HepG2 (cell line): ENCODE measurements around the gene ANKS3. TPM values are rescaled to one million over a fixed set of nuclear protein-coding genes. Genes with fewer than 3 reads are reported as not detected.

ENCODE experiments used
- ATF3 ChIP-seq: sonication (generic); formaldehyde crosslinking; IDR thresholded peaks from 2 replicates; pipeline ENCODE4 v1.4.0; 2020; ENCODE audit warnings: missing genetic modification reagents
- DMAP1 ChIP-seq: IDR thresholded peaks from 2 replicates; pipeline ENCODE4 v1.6.1; 2016
- FOXA3 ChIP-seq: IDR thresholded peaks from 2 replicates; pipeline ENCODE4 v1.6.1; 2016; ENCODE audit warnings: missing genetic modification reagents, missing compliant biosample characterization
- FOXK2 ChIP-seq: fragments of 450-650 bp; IDR thresholded peaks from 2 replicates; pipeline ENCODE4 v1.6.1; 2016
- GABPA ChIP-seq, 2 experiments: IDR thresholded peaks; 2 replicates each; pipeline ENCODE4 v1.6.1; 2011 to 2016; ENCODE audit warnings: low read depth in 2 of 2, low read length in 1 of 2, missing biosample characterization in 1 of 2, missing genetic modification characterization in 1 of 2
- HOXA9 ChIP-seq: sonication (generic); formaldehyde crosslinking; IDR thresholded peaks from 2 replicates; pipeline ENCODE4 v1.8.1; 2022; ENCODE audit warnings: missing genetic modification reagents, mild to moderate bottlenecking, moderate library complexity, borderline replicate concordance
- IRF2 ChIP-seq: IDR thresholded peaks from 2 replicates; pipeline ENCODE4 v1.6.1; 2018; ENCODE audit warnings: missing genetic modification reagents, missing compliant biosample characterization
- KAT7 ChIP-seq: IDR thresholded peaks from 2 replicates; pipeline ENCODE4 v1.6.1; 2018; ENCODE audit warnings: borderline replicate concordance, missing compliant biosample characterization
- KDM2A ChIP-seq: sonication (generic); formaldehyde crosslinking; IDR thresholded peaks from 2 replicates; pipeline ENCODE4 v1.4.0; 2020; ENCODE audit warnings: low read depth, missing genetic modification reagents, borderline replicate concordance
- KLF13 ChIP-seq: sonication (generic); formaldehyde crosslinking; IDR thresholded peaks from 2 replicates; pipeline ENCODE4 v1.4.0; 2020; ENCODE audit warnings: mild to moderate bottlenecking, missing genetic modification reagents
- MAZ ChIP-seq, 2 experiments: sonication (generic) in 1 of 2; formaldehyde crosslinking in 1 of 2; IDR thresholded peaks; 2 replicates each; pipeline versions ENCODE4 v1.5.0 to v1.6.1; 2012 to 2020; ENCODE audit warnings: low read depth in 2 of 2, mild to moderate bottlenecking in 2 of 2, borderline replicate concordance in 1 of 2, improper control_type of control experiment in 1 of 2, low read length in 1 of 2, missing genetic modification reagents in 1 of 2, moderate library complexity in 1 of 2
- MEF2D ChIP-seq: sonication (generic); formaldehyde crosslinking; IDR thresholded peaks from 2 replicates; pipeline ENCODE4 v1.5.1; 2020; ENCODE audit warnings: mild to moderate bottlenecking, missing genetic modification reagents
- NCOA5 ChIP-seq: sonication (generic); formaldehyde crosslinking; IDR thresholded peaks from 2 replicates; pipeline ENCODE4 v1.4.0; 2020; ENCODE audit warnings: missing genetic modification reagents
- NCOR1 ChIP-seq: fragments of 200-600 bp; sonication (generic); IDR thresholded peaks from 2 replicates; pipeline ENCODE4 v1.7.0; 2017; ENCODE audit warnings: antibody characterized with exemption, low read length, borderline replicate concordance
- PBX2 ChIP-seq: IDR thresholded peaks from 2 replicates; pipeline ENCODE4 v1.6.1; 2016; ENCODE audit warnings: control low read depth
- SNAPC2 ChIP-seq: sonication (generic); formaldehyde crosslinking; IDR thresholded peaks from 2 replicates; pipeline ENCODE4 v1.8.1; 2022; ENCODE audit warnings: mild to moderate bottlenecking, missing genetic modification reagents
- XRCC5 ChIP-seq: fragments of 200-400 bp; formaldehyde crosslinking; optimal IDR thresholded peaks from 2 replicates; pipeline ENCODE3; 2017; ENCODE audit warnings: mild to moderate bottlenecking, low read length
- ZBTB38 ChIP-seq: sonication (generic); formaldehyde crosslinking; IDR thresholded peaks from 2 replicates; pipeline ENCODE4 v1.5.1; 2020; ENCODE audit warnings: mild to moderate bottlenecking, missing genetic modification reagents
- ZNF503 ChIP-seq: sonication (generic); formaldehyde crosslinking; IDR thresholded peaks from 2 replicates; pipeline ENCODE4 v1.4.0; 2020; ENCODE audit warnings: missing genetic modification reagents
- polyA plus RNA-seq, 8 experiments: library from polyadenylated mRNA; depleted of rRNA in 3 of 8; stranded (reverse) in 7 of 8; unstranded in 1 of 8; fragments of >200 nt; fragmentation: Illumina TruSeq in 4 of 8; extraction: Trizol in 4 of 8; gene quantifications; 2 replicates each; pipeline versions ENCODE4 v1.2.1 to v1.2.3, GENCODE V29; 2011 to 2016; ENCODE audit warnings: low read depth in 4 of 8, missing spikeins in 1 of 8, mixed read lengths in 1 of 8; ENCODE audit not compliant: insufficient read depth in 1 of 8
- total RNA-seq, 5 experiments: library from RNA; depleted of rRNA; stranded (reverse); fragments of >200 nt; fragmentation: Illumina TruSeq; extraction: Trizol; gene quantifications; 2 replicates each; pipeline ENCODE4 v1.2.3, GENCODE V29; 2016; ENCODE audit warnings: low read depth in 1 of 5
- TF ChIP-seq, protein P1 (sequence below): sonication (generic); formaldehyde crosslinking; IDR thresholded peaks from 2 replicates; pipeline ENCODE4 v1.4.0; 2020; ENCODE audit warnings: mild to moderate bottlenecking, missing genetic modification reagents
- TF ChIP-seq, protein P2 (sequence below): sonication (generic); formaldehyde crosslinking; IDR thresholded peaks from 2 replicates; pipeline ENCODE4 v1.5.0; 2020; ENCODE audit warnings: missing genetic modification reagents
- TF ChIP-seq, protein P3 (sequence below): sonication (generic); formaldehyde crosslinking; IDR thresholded peaks from 2 replicates; pipeline ENCODE4 v1.9.0; 2021; ENCODE audit warnings: missing genetic modification reagents, mild to moderate bottlenecking, borderline replicate concordance

ANKS3 gene
- total and polyA plus RNA-seq, 2 of the 13 experiments (the other 11 are each of a cell fraction or from before 2014, with no cell fraction given) = 11.4 to 15.9 TPM

- TF ChIP-seq ZBTB38 (CRISPR knock-in tag) = peak; percentile 17; the same call in 1 of the 2 replicates
- no peak for TF ChIP-seq PBX2
- peak; percentile 48; the same call in 1 of the 2 replicates for TF ChIP-seq IRF2 (CRISPR knock-in tag)
- no peak for TF ChIP-seq MEF2D (CRISPR knock-in tag)
- TF ChIP-seq FOXA3 (CRISPR knock-in tag) = no peak
- TF ChIP-seq ZNF503 (CRISPR knock-in tag) = no peak
- TF ChIP-seq HOXA9 (CRISPR knock-in tag) = no peak
- TF ChIP-seq MAZ (IDR thresholded peaks at IDR 0.05; ENCODE audit: borderline replicate concordance, low read depth, low read length) = 0 out of 2 replicates have a peak, but pooled peaks have one; percentile 33
- peak; percentile 55 for TF ChIP-seq MAZ (CRISPR knock-in tag; IDR thresholded peaks at IDR 0.05; ENCODE audit: low read depth)
- TF ChIP-seq DMAP1 = peak; percentile 27; the same call in 1 of the 2 replicates
- no peak for TF ChIP-seq NCOA5 (CRISPR knock-in tag)
- no peak; the same call in 1 of the 2 replicates for TF ChIP-seq NCOR1
- TF ChIP-seq KLF13 = no peak
- TF ChIP-seq, protein P1, sequence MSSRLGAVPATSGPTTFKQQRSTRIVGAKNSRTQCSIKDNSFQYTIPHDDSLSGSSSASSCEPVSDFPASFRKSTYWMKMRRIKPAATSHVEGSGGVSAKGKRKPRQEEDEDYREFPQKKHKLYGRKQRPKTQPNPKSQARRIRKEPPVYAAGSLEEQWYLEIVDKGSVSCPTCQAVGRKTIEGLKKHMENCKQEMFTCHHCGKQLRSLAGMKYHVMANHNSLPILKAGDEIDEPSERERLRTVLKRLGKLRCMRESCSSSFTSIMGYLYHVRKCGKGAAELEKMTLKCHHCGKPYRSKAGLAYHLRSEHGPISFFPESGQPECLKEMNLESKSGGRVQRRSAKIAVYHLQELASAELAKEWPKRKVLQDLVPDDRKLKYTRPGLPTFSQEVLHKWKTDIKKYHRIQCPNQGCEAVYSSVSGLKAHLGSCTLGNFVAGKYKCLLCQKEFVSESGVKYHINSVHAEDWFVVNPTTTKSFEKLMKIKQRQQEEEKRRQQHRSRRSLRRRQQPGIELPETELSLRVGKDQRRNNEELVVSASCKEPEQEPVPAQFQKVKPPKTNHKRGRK (CRISPR knock-in tag) = no peak
- TF ChIP-seq, protein P2, sequence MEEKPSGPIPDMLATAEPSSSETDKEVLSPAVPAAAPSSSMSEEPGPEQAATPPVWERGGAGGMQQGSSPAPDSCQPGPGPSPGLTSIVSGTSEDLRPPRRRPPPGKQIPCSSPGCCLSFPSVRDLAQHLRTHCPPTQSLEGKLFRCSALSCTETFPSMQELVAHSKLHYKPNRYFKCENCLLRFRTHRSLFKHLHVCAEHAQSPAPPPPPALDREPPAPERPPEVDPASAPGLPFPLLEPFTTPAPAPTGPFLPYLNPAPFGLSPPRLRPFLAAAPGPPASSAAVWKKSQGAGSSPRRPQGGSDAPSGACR (CRISPR knock-in tag) = no peak
- no peak for TF ChIP-seq GABPA (IDR thresholded peaks at IDR 0.05; ENCODE audit: low read depth, low read length)
- no peak for TF ChIP-seq GABPA (CRISPR knock-in tag; IDR thresholded peaks at IDR 0.05; ENCODE audit: low read depth)
- TF ChIP-seq KDM2A (CRISPR knock-in tag) = peak; percentile 96
- no peak for TF ChIP-seq SNAPC2
- TF ChIP-seq KAT7 (CRISPR knock-in tag) = peak; percentile 9; the same call in 1 of the 2 replicates
- no peak for TF ChIP-seq FOXK2
- 0 out of 2 replicates have a peak, but pooled peaks have one; percentile 20 for TF ChIP-seq ATF3
- TF ChIP-seq XRCC5 = no peak
- TF ChIP-seq, protein P3, sequence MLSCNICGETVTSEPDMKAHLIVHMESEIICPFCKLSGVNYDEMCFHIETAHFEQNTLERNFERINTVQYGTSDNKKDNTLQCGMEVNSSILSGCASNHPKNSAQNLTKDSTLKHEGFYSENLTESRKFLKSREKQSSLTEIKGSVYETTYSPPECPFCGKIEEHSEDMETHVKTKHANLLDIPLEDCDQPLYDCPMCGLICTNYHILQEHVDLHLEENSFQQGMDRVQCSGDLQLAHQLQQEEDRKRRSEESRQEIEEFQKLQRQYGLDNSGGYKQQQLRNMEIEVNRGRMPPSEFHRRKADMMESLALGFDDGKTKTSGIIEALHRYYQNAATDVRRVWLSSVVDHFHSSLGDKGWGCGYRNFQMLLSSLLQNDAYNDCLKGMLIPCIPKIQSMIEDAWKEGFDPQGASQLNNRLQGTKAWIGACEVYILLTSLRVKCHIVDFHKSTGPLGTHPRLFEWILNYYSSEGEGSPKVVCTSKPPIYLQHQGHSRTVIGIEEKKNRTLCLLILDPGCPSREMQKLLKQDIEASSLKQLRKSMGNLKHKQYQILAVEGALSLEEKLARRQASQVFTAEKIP (CRISPR knock-in tag) = no peak
Measured at GRCh38 chr16:4693296-4693955, 40.6 kb downstream of the ANKS3 start, which contains the start of gene NUDT16L1 (continued).
